HG02981 (cell line): ENCODE results near the gene CTCF.

Source experiments
- ATAC-seq: cut with Tn5 transposase; IDR thresholded peaks from one replicate; pipeline ENCODE4 v1.9.1; 2021; ENCODE audit warnings: mild to moderate bottlenecking, moderate library complexity; ENCODE audit not compliant: unreplicated experiment

CTCF gene

DNA sequence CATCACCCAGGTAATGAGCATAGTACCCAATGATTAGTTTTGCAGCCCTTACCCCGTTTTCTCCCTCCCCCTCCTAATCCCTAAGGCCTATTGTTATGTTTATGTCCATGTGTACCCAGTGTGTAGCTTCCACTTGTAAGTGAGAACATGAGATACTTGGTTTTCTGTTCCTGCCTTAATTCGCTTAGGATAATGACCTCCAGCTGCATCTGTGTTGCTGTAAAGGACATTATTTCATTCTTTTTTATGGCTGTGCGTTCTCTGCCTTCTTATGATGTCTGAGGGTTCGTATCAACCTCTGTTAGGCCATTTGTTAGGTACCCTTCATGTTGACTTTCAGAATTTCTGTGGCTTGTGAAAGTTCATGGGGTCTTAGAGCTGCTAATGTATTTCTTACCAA lies 31.0 kb downstream of the CTCF start:
- no peak for ATAC-seq

DNA sequence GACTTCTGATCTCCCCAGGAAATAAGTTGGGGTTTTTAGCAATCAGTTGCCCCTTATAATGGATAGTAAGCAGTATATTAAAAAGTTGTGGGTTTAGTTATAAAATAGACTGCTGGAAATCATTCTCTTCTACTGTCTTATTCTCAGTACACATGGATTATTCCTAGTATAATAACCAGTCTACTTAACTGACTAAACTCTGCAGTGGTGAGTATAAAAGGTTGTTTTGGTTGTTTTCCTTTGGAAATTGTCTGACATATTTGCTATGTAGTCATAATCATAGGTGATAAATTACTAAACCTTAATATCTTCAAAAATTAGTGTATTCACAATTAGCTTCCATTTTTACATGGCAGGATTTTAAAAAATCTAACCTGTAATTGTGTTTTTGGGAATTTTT lies 31.4 kb downstream of the CTCF start:
- no peak for ATAC-seq

DNA sequence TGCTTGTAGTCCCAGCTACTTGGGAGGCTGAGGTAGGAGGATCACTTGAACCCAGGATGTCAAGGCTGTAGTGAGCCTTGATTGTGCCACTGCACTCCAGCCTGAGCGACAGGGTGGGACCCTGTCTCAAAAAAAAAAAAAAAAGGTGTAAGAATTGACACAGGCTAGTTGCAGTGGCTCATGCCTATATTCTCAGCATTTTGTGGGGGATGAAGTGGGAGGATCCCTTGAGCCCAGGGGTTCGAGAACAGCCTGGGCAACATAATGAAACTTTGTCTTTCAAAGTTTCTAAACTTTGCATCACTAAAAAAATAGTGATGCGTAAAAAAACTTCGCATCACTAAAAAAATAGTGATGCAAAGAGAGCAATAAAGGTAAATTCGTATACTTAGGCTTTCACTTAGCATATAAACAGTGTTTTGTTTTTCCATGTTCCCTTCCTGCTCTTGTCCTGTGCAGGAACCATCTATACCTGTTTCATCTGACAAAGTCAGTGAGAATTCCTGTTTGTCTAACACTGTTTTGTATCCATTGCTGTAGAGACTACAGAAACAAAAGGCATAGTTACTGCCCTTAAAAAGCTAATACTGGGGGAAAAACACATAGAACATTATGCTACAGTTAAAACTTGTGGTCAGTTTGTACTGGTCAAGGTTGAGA lies 32.1 kb downstream of the CTCF start:
- no peak for ATAC-seq

- no peak for ATAC-seq
Measured at GRCh38 chr16:67594956-67595355, 32.6 kb downstream of the CTCF start.

DNA sequence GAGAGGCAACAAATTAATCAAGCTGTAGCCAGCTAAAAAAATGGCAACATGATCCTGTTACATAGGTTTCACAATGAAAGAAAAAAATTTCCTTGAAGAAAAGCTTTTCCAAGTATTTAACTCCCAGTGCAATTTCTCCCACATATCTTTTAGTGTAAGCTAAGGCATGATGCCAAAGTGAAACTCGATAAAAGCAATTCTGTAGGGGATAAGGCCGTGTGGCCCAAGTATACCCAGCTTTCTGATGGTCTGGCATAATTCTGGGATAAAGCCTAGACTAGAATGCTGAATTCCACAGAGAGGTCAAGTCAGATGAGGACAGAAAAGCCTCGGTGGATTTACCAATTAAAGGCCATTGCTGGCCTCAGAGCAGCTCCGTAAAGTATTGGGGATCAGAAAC lies 36.2 kb downstream of the CTCF start:
- no peak for ATAC-seq

DNA sequence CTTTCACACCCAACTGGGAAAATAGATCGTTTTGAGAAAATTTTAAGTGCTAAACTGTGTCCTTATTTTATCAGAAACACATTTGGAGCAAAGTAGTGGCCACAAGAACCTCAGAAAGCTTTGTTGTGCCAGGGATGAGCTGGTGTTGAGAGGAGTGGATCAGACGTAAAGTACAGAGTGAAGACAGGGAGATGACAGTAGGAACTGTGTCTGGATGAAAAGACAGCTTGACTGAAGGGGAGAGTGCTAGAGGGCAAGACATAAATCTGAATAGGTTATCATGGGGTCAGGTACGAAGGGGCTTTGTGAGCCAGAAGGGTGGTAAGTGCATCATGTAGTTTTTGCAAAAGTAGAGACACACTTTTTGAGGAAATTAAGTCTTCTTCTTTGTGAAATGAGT lies 43.3 kb downstream of the CTCF start:
- no peak for ATAC-seq

DNA sequence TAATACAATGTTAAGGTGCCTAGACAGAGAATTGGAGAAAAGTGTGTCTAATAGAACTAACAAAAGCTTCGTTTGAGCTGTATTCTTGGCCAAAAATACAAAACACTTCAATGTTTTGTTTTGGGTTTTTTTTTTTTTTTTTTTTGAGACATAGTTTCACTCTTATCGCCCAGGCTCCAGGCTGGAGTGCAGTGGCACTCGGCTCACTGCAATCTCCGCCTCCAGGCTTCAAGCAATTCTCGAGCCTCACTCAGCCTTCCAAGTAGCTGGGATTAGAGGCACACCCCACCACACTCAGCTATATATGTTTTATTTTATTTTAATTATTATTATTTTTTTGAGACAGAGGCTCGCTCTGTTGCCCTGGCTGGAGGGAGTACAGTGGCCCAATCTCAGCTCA lies 44.3 kb downstream of the CTCF start:
- no peak for ATAC-seq

GRCh38 chr16:67608364-67608763 lies 46.0 kb downstream of the CTCF start:
- no peak for ATAC-seq

GRCh38 chr16:67613808-67614207 lies 51.5 kb downstream of the CTCF start:
- ATAC-seq = no peak

DNA sequence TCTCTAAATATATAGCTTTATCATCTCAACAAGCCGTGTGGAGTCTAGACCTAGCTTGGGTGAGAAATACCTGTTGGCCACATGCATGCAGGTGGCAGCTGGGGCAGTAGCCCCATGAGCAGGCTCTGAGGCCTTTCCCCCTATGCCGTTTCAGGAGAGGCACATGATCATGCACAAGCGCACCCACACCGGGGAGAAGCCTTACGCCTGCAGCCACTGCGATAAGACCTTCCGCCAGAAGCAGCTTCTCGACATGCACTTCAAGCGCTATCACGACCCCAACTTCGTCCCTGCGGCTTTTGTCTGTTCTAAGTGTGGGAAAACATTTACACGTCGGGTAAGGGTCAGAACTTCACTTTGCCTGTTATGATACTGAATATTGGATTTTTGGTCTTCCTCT lies 65.9 kb downstream of the CTCF start:
- no peak for ATAC-seq

DNA sequence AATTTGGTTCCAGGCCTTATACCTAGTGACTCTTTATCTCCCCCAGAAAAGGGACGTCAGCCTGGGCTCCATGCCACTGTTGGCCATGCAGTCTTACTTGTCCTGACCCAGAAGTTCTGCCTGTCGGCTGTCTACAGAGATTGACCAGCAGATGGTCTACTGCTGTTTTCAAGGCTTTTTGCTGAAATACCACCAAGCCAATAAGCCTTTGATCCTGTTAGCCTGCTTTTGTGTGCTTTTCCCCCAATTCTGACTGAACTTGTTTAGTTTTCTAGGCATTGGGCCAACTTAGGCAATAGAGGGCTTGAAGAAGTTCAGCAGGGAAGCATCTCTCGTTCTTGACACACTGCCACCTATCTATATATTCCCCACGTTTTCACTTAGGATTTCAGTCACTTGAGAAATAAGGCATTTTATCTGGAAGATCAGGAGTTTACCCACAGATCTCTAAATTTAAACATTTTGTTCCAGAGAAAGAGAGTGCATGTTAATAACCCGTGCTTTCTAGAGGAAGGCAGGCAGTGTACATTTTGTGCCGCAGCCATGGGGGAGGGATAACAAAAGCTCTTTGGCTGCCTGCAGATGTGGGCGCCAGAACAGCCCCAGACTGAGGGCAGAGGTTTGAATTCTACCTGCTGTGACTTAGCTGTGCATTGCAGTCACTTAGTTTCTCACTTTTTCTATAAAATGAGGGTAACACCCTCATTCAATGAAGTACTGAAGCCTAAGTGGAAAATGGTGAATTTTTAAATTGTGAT lies 70.3 kb downstream of the CTCF start:
- ATAC-seq = no peak

DNA sequence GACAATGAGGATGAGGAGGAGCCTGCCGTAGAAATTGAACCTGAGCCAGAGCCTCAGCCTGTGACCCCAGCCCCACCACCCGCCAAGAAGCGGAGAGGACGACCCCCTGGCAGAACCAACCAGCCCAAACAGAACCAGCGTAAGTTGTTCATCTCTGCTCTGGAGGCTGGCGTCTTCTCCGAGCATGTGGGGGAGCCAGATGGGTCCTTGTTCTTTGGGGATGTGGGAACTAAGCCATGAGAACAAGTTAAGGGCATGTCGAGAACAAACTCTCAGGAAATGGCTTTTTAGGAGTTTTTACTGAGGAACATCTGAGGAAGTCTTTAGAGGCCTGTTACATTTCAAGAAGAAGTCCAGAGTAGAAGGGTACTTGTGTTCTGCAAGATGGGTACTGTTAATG lies 74.4 kb downstream of the CTCF start:
- no peak for ATAC-seq

GRCh38 chr16:67637625-67638024 lies 75.3 kb downstream of the CTCF start:
- no peak for ATAC-seq

DNA sequence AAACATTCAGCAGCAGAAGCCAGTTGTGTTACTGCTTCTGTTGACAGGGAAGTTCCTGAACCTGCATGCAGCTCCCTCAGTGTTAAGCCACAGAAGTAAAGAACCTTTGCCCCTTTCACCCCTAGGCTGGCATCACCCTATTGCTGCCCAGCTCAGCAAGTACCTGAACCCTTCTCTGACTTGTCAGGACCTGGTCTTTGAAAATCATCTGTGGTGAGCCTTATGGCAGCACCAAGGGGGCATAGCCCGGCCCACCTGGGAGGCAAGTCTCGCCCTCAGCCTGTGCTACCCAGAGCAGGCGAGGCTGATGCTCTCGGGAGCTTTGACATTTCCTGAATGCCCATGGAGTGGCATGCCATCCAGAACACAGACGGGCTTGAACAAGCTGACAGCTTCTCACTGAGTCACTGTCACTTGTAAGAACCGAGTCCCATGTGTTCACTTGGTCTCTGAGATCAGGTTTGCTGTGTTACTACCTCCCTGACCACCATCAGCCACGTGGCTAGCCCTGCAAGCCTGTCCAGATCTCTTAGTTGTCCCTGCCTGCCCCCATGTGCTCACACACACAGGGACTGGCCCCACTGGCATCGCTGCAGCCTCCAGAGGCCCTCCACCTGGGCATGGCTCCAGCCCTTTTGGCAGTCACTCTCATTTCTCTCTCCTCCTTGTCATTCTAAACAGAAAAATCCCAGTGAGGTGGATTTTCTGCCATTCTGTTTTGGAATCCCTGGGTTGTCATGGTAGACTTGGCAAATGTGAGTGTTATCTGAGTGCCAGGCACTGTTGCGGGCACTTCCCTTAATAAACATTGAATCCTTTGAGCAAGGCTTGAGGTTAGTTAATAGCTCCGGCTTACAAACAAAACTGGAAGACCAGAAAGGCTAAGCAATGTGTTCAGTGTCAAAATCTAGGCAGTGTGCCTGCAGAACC lies 79.7 kb downstream of the CTCF start:
- ATAC-seq = no peak

- ATAC-seq = no peak
Measured at GRCh38 chr16:67644038-67644437, 81.7 kb downstream of the CTCF start.

- ATAC-seq = no peak
Measured at GRCh38 chr16:67645397-67646121, 83.2 kb downstream of the CTCF start.

- no peak for ATAC-seq
Measured at GRCh38 chr16:67647111-67647651, 84.9 kb downstream of the CTCF start.

DNA sequence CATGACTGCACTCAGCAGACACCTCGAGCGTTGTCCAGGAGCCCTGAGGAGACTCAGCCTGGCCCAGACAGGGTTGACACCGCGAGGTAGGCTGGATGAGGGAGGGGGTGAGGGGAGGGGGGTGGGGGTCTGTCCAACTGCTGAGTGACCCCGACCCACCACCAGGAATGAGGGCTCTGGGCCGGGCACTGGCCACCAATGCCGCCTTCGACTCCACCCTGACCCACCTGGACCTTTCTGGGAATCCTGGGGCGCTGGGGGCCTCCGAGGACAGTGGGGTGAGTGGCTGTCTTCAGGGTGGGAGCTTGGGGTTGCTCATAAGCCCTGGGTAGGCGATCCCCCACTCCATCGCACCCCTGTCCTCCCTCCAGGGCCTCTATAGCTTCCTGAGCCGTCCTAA lies 85.4 kb downstream of the CTCF start:
- ATAC-seq = no peak

DNA sequence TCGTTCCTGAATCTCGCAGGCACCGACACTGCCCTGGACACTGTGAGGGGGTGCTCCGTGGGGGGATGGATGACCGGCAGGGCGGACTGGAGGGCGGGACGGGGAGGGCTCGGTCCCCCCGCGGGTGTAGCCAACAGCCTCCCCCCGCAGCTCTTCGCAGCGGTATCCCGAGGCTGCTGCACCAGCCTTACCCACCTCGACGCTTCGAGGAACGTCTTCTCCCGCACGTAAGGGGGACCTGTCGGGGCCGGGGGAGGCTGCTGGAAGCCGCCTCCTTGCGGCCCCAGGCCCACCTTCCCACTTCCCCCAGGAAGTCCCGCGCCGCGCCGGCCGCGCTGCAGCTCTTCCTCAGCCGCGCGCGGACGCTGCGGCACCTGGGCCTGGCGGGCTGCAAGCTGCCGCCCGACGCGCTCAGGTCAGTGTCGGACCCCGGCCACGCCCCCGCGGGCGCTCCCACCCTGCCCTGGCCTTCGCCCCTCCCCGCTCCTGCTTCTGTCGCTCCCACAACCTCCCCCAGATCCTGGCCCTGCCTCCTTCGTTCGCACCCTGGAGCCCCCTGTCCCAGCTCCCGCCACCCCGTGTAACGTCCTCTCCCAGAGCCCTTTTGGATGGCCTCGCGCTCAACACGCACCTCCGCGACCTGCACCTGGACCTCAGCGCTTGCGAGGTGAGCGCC lies 85.9 kb downstream of the CTCF start:
- no peak for ATAC-seq

DNA sequence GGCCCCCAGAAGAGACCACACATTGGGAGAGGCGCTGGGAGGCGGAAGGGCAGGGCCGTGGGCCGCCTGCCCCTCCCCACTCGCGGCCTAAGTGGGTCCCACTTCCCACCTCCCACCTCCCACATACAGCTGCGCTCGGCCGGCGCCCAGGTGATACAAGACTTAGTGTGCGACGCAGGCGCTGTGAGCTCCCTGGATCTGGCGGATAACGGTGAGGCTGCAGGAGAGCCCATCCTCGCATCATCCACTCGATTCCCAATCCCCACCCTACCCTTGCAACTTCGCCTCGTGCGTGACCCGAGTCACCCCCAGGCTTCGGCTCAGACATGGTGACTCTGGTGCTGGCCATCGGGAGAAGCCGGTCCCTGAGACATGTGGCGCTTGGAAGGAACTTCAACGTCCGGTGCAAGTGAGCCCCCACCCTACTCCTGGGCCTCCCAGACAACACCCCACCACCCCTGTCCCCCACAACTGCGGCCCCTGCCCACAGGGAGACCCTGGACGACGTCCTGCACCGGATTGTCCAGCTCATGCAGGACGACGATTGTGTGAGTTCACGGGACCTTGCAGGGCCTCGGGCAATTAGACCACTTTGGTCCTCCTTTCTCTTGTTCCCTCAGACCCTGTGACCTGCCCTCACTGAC lies 86.6 kb downstream of the CTCF start:
- no peak for ATAC-seq
